MM.1S (cell line): ENCODE data around the gene SPACA9.

Experiments
- DNase-seq: peaks from one replicate; pipeline ENCODE4 v3.0.0-alpha.2; 2015
- H2AFZ ChIP-seq: fragments of 300-600 bp; sonication (generic); 2 replicates; pipeline ENCODE4 v1.6.0; 2016; ENCODE audit warnings: antibody characterized with exemption, low read length
- H3F3A ChIP-seq: fragments of 300-600 bp; sonication (generic); 2 replicates; pipeline ENCODE4 v1.6.1; 2016; ENCODE audit warnings: mild to moderate bottlenecking, antibody characterized with exemption, low read length, moderate library complexity, mixed read lengths; ENCODE audit not compliant: insufficient read depth
- H3K27ac ChIP-seq: fragments of 300-600 bp; sonication (generic); 2 replicates; pipeline ENCODE4 v1.5.1; 2016; ENCODE audit warnings: mild to moderate bottlenecking, low read length
- H3K27me3 ChIP-seq: fragments of 300-600 bp; sonication (generic); replicated peaks from 2 replicates; pipeline ENCODE4 v1.6.0; 2016; ENCODE audit warnings: low read length; ENCODE audit not compliant: insufficient read depth
- H3K36me3 ChIP-seq: fragments of 300-600 bp; sonication (generic); replicated peaks from 2 replicates; pipeline ENCODE4 v1.6.1; 2016; ENCODE audit warnings: mild to moderate bottlenecking, low read length, mixed read lengths; ENCODE audit not compliant: insufficient read depth
- H3K4me1 ChIP-seq: fragments of 300-600 bp; sonication (generic); 2 replicates; pipeline ENCODE4 v1.6.1; 2016; ENCODE audit warnings: low read length, mixed read lengths
- H3K4me2 ChIP-seq: fragments of 300-600 bp; sonication (generic); 2 replicates; pipeline ENCODE4 v1.6.0; 2016; ENCODE audit warnings: low read depth, low read length
- H3K4me3 ChIP-seq: fragments of 300-600 bp; sonication (generic); 2 replicates; pipeline ENCODE4 v1.5.1; 2016; ENCODE audit warnings: low read length, mixed read lengths
- H3K79me2 ChIP-seq: fragments of 300-600 bp; sonication (generic); 2 replicates; pipeline ENCODE4 v1.6.1; 2016; ENCODE audit warnings: mixed run types, low read length, mixed read lengths
- H3K9ac ChIP-seq: fragments of 300-600 bp; sonication (generic); 2 replicates; pipeline ENCODE4 v1.6.1; 2016; ENCODE audit warnings: low read length, mixed read lengths
- H3K9me2 ChIP-seq: fragments of 300-600 bp; sonication (generic); replicated peaks from 2 replicates; pipeline ENCODE4 v1.6.1; 2016; ENCODE audit warnings: mild to moderate bottlenecking, low read length, mixed read lengths; ENCODE audit not compliant: insufficient read depth
- H3K9me3 ChIP-seq: fragments of 300-600 bp; sonication (generic); replicated peaks from 2 replicates; pipeline ENCODE4 v1.6.1; 2016; ENCODE audit warnings: mild to moderate bottlenecking, low read length, mixed read lengths; ENCODE audit not compliant: insufficient read depth
- H4K20me1 ChIP-seq: fragments of 300-600 bp; sonication (generic); 2 replicates; pipeline ENCODE4 v1.6.1; 2016; ENCODE audit warnings: mild to moderate bottlenecking, low read length, moderate library complexity, mixed read lengths; ENCODE audit not compliant: insufficient read depth
- EZH2 ChIP-seq: fragments of 300-600 bp; sonication (generic); optimal IDR thresholded peaks from 2 replicates; pipeline ENCODE3; 2017; ENCODE audit warnings: low read depth, mild to moderate bottlenecking, antibody characterized with exemption, low read length, mixed read lengths
- EZH2phosphoT487 ChIP-seq: fragments of 300-600 bp; sonication (generic); IDR thresholded peaks from 2 replicates; pipeline ENCODE4 v1.6.1; 2018; ENCODE audit warnings: antibody characterized with exemption, low read length
- TF ChIP-seq, protein P1 (sequence below): fragments of 300-600 bp; sonication (generic); IDR thresholded peaks from 2 replicates; pipeline ENCODE4 v1.5.1; 2016; ENCODE audit warnings: antibody characterized with exemption, low read length, mixed read lengths

SPACA9 gene

DNA sequence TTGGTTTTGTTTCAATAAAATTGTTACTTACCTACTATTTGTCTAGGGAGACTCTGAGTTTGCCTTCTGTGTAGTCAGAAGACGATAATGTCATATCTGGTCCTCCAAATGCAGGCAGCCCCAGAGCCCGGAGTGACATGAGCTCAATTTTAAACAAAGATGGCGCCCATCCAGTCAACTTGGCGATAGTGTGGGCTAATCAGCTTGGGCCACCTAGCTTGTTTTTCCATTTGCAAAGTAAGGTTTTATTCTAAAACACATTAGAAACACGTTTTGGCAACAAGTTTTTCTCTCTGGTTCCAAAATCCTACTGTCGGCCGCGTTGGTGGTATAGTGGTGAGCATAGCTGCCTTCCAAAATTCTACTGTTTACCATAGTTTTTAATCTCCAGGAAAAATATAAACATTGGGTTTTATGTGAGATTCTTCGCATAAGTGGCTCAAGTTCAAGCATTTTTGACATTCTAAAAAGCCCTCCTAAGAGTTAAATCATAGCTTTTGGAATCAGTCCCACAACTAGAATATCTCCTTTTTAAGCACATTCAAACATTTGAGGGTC, 52.6 kb downstream of the SPACA9 start:
- no peak overlapping the region for H3K9ac ChIP-seq
- no peak for DNase-seq
- no peak overlapping the region for H3K4me3 ChIP-seq
- no peak overlapping the region for H3K27ac ChIP-seq
- no peaks in the 10 kb centered on the region for H3K4me1 ChIP-seq
- H2AFZ ChIP-seq: no peak overlapping the region
- TF ChIP-seq EZH2 (no peak), EZH2phosphoT487 (no peak)
- TF ChIP-seq, protein P1, sequence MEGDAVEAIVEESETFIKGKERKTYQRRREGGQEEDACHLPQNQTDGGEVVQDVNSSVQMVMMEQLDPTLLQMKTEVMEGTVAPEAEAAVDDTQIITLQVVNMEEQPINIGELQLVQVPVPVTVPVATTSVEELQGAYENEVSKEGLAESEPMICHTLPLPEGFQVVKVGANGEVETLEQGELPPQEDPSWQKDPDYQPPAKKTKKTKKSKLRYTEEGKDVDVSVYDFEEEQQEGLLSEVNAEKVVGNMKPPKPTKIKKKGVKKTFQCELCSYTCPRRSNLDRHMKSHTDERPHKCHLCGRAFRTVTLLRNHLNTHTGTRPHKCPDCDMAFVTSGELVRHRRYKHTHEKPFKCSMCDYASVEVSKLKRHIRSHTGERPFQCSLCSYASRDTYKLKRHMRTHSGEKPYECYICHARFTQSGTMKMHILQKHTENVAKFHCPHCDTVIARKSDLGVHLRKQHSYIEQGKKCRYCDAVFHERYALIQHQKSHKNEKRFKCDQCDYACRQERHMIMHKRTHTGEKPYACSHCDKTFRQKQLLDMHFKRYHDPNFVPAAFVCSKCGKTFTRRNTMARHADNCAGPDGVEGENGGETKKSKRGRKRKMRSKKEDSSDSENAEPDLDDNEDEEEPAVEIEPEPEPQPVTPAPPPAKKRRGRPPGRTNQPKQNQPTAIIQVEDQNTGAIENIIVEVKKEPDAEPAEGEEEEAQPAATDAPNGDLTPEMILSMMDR: no peak
- peaks cover 13% of the 10 kb centered on the region for H3K36me3 ChIP-seq
- H4K20me1 ChIP-seq: no peaks in the 10 kb centered on the region
- no peaks in the 10 kb centered on the region for H3F3A ChIP-seq
- H3K27me3 ChIP-seq: no peaks in the 10 kb centered on the region
- no peaks in the 10 kb centered on the region for H3K9me2 ChIP-seq
- peaks cover 14% of the 10 kb centered on the region for H3K79me2 ChIP-seq
- H3K4me2 ChIP-seq: no peak overlapping the region
- no peaks in the 10 kb centered on the region for H3K9me3 ChIP-seq

DNA sequence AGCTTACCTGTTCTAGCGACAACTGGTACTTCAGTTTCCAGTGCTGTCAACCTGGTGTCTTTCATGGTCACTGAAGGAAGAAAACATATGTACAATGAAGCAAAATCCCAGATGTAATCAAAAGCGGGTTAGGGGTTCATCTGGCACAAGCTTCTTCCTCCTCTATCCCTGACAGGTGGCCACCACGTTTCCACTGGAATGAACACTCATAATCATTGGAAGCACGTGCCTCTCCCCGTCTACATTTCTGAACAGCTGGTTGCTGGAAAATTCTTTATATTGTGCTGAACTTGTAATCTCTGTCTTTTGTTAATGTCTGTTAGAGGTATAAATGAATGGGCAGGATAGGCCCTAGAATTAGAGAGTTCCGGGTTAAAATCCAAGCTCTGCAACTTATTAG, 56.3 kb downstream of the SPACA9 start:
- TF ChIP-seq EZH2phosphoT487 (no peak), EZH2 (no peak)
- TF ChIP-seq, protein P1: no peak
- Histone ChIP-seq H4K20me1 (no peaks in the 10 kb centered on the region), H3K27ac (no peak overlapping the region), H3K79me2 (peaks cover 48% of the 10 kb centered on the region), H3K4me2 (no peak overlapping the region), H3K9me3 (no peaks in the 10 kb centered on the region), H3K27me3 (no peaks in the 10 kb centered on the region), H3K9me2 (no peaks in the 10 kb centered on the region), H3K9ac (no peak overlapping the region), H3K4me1 (no peaks in the 10 kb centered on the region), H3K4me3 (no peak overlapping the region), H3K36me3 (peaks cover 6% of the 10 kb centered on the region; the same call in 1 of the 2 replicates), H2AFZ (no peak overlapping the region), H3F3A (no peaks in the 10 kb centered on the region)
- no peak for DNase-seq

DNA sequence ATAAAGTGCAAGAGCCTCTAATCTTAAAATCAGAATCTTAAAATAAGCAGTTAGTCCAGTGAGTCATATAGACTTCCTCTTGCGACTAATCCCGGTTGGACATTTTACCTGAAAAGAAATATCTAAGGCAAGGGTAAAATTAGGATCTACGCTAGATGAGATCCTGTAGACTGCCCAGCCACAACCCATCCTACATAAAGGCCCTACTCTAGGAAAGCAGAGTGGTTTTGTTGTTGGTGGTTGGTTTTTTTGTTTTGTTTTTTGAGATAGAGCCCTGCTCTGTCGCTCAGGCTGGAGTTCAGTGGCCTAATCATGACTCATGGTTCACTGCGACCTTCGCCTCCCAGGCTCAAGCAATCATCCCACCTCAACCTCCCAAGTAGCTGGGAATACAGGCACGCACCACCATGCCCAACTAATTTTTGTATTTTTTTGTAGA, 58.8 kb downstream of the SPACA9 start:
- no peak for DNase-seq

More for the DNA sequence above, 58.8 kb downstream of the SPACA9 start:
- no peak overlapping the region for H3K9ac ChIP-seq
- H3K27me3 ChIP-seq: no peaks in the 10 kb centered on the region
- no peak overlapping the region for H3K4me3 ChIP-seq
- TF ChIP-seq, protein P1: no peak
- TF ChIP-seq EZH2 (no peak), EZH2phosphoT487 (no peak)
- H3K27ac ChIP-seq: no peak overlapping the region
- no peak overlapping the region for H3K4me2 ChIP-seq
- no peaks in the 10 kb centered on the region; the same call in 1 of the 2 replicates for H4K20me1 ChIP-seq
- H3K79me2 ChIP-seq: peaks cover 69% of the 10 kb centered on the region
- H3F3A ChIP-seq: 0 out of 2 replicates have a peak, but pooled peaks cover 5% of the 10 kb centered on the region
- no peak overlapping the region for H2AFZ ChIP-seq
- H3K9me2 ChIP-seq: no peaks in the 10 kb centered on the region
- H3K9me3 ChIP-seq: no peaks in the 10 kb centered on the region
- no peaks in the 10 kb centered on the region for H3K36me3 ChIP-seq
- H3K4me1 ChIP-seq: peaks cover 10% of the 10 kb centered on the region
